Endothelial cell of umbilical vein (primary cell): Measurements from ENCODE around the gene C1orf210. TPM values are rescaled to one million over a fixed set of nuclear protein-coding genes. Genes with fewer than 3 reads are reported as not detected.

Source experiments
- Bru-seq: library from RNA; stranded (reverse); fragments of 400-500 nt; gene quantifications from one replicate; lab custom pipeline; 2021; lab: Mats Ljungman, UMichigan
- BruChase-seq, 2 experiments: library from RNA; stranded (reverse); fragments of 400-500 nt; gene quantifications; one replicate each; lab custom pipeline; 2021; lab: Mats Ljungman, UMichigan
- BruUV-seq: library from RNA; stranded (reverse); fragments of 400-500 nt; replicated peaks from 2 replicates; lab custom pipeline; 2021; lab: Mats Ljungman, UMichigan
- CTCF ChIA-PET: fragments of 300-600, 350-600 bp; sonication (Branson Sonifier 250); formaldehyde crosslinking; loops from one replicate; lab custom pipeline; 2021; ENCODE audit warnings: antibody characterized with exemption, inconsistent platforms; lab: Charles Lee
- POLR2A ChIA-PET: fragments of 300-600, 350-600 bp; sonication (Branson Sonifier 250); formaldehyde crosslinking; loops from one replicate; lab custom pipeline; 2021; ENCODE audit warnings: antibody characterized with exemption, inconsistent platforms; lab: Charles Lee
- DNase-seq: peaks from one replicate; pipeline ENCODE4 v3.0.0-alpha.2; 2011; ENCODE audit warnings: low read depth, low spot score
- FAIRE-seq: peaks from 2 replicates; lab custom pipeline; 2011; peaks lifted over from hg19 to GRCh38; lab: Jason Lieb, UNC
- H2AFZ ChIP-seq: 2 replicates; pipeline ENCODE4 v1.6.0; 2012; ENCODE audit warnings: low read depth, low read length, control low read depth, inconsistent platforms
- H3K27ac ChIP-seq: 2 replicates; pipeline ENCODE4 v1.5.1; 2011; ENCODE audit warnings: low read depth, mild to moderate bottlenecking, control low read depth, low read length, moderate library complexity; ENCODE audit not compliant: insufficient read depth
- H3K27me3 ChIP-seq, 2 experiments: 2 replicates each; pipeline versions ENCODE4 v1.6.0 to v1.6.1; 2011; ENCODE audit warnings: low read length in 2 of 2, mixed read lengths in 1 of 2; ENCODE audit not compliant: control insufficient read depth in 2 of 2, insufficient read depth in 2 of 2
- H3K36me3 ChIP-seq, 2 experiments: 2 replicates in 1 of 2; 3 replicates in 1 of 2; pipeline ENCODE4 v1.5.1; 2011; ENCODE audit warnings: low read length in 2 of 2, mild to moderate bottlenecking in 1 of 2, moderate library complexity in 1 of 2; ENCODE audit not compliant: control insufficient read depth in 2 of 2, insufficient read depth in 2 of 2; ENCODE audit errors: extremely low read depth in 1 of 2
- H3K4me1 ChIP-seq: 3 replicates; pipeline ENCODE4 v1.5.1; 2011; ENCODE audit warnings: mild to moderate bottlenecking, low read length; ENCODE audit not compliant: control insufficient read depth, insufficient read depth; ENCODE audit errors: extremely low read depth
- H3K4me2 ChIP-seq: 2 replicates; pipeline ENCODE4 v1.6.1; 2011; ENCODE audit warnings: low read length, control low read depth, mixed read lengths; ENCODE audit not compliant: insufficient read depth
- H3K4me3 ChIP-seq, 3 experiments: fragments of 200-600 bp in 1 of 3; sonication (generic), shearing (Covaris generic) in 1 of 3; replicated peaks in 1 of 3; 2 replicates each; pipeline ENCODE4 v1.5.1; 2011 to 2016; ENCODE audit warnings: control low read depth in 3 of 3, low read length in 3 of 3, mild to moderate bottlenecking in 2 of 3, inconsistent platforms in 1 of 3, low read depth in 1 of 3, moderate library complexity in 1 of 3; ENCODE audit not compliant: insufficient read depth in 1 of 3
- H3K79me2 ChIP-seq: 2 replicates; pipeline ENCODE4 v1.6.0; 2012; ENCODE audit warnings: low read length, inconsistent platforms; ENCODE audit not compliant: control insufficient read depth, insufficient read depth
- H3K9ac ChIP-seq: replicated peaks from 2 replicates; pipeline ENCODE3; 2011; ENCODE audit warnings: low read length, control low read depth; ENCODE audit not compliant: insufficient read depth; ENCODE audit errors: extremely low read depth
- H3K9me1 ChIP-seq: replicated peaks from 3 replicates; pipeline ENCODE4 v1.6.0; 2011; ENCODE audit warnings: mild to moderate bottlenecking, low read length; ENCODE audit not compliant: control insufficient read depth, insufficient read depth; ENCODE audit errors: extremely low read depth
- H3K9me3 ChIP-seq: replicated peaks from 2 replicates; pipeline ENCODE4 v1.5.1; 2012; ENCODE audit warnings: low read length, inconsistent platforms; ENCODE audit not compliant: control insufficient read depth, insufficient read depth
- H4K20me1 ChIP-seq: replicated peaks from 2 replicates; pipeline ENCODE3; 2011; ENCODE audit warnings: mild to moderate bottlenecking, low read length; ENCODE audit not compliant: control insufficient read depth, insufficient read depth; ENCODE audit errors: extremely low read depth
- CTCF ChIP-seq, 2 donors: IDR thresholded peaks; 1 replicate in 1 of 2; 2 replicates in 1 of 2; pipeline ENCODE4 v1.5.1; 2011; ENCODE audit warnings: low read length in 2 of 2, mild to moderate bottlenecking in 2 of 2, moderate library complexity in 2 of 2, control low read depth in 1 of 2, inconsistent platforms in 1 of 2, low read depth in 1 of 2; ENCODE audit not compliant: insufficient read depth in 1 of 2; ENCODE audit errors: extremely low read depth in 1 of 2
- EZH2 ChIP-seq: IDR thresholded peaks from 2 replicates; pipeline ENCODE4 v1.6.1; 2012; ENCODE audit warnings: borderline replicate concordance, low read depth, mild to moderate bottlenecking, moderate library complexity, low read length, inconsistent platforms; ENCODE audit not compliant: severe bottlenecking
- FOS ChIP-seq: IDR thresholded peaks from 2 replicates; pipeline ENCODE4 v1.6.1; 2011; ENCODE audit warnings: mild to moderate bottlenecking, low read length, moderate library complexity, borderline replicate concordance; ENCODE audit not compliant: insufficient read depth
- GATA2 ChIP-seq: IDR thresholded peaks from 2 replicates; pipeline ENCODE4 v1.7.0; 2011; ENCODE audit warnings: low read depth, mild to moderate bottlenecking, moderate library complexity, mixed read lengths, low read length; ENCODE audit not compliant: insufficient read length, insufficient read depth
- JUN ChIP-seq: IDR thresholded peaks from 2 replicates; pipeline ENCODE4 v1.6.1; 2011; ENCODE audit warnings: borderline replicate concordance, low read depth; ENCODE audit not compliant: insufficient read length, insufficient read depth
- MAX ChIP-seq: IDR thresholded peaks from 2 replicates; pipeline ENCODE4 v1.6.1; 2011; ENCODE audit not compliant: insufficient read depth, insufficient read length
- MYC ChIP-seq: IDR thresholded peaks from one replicate; pipeline ENCODE4 v1.6.1; 2011; ENCODE audit warnings: mild to moderate bottlenecking, low read depth, low read length
- POLR2A ChIP-seq: IDR thresholded peaks from 2 replicates; pipeline ENCODE4 v1.6.1; 2012; ENCODE audit warnings: low read depth, mild to moderate bottlenecking, control low read depth, low read length
- POLR2AphosphoS5 ChIP-seq: IDR thresholded peaks from 2 replicates; pipeline ENCODE4 v1.6.1; 2012; ENCODE audit warnings: low read depth, mild to moderate bottlenecking, control low read depth, low read length, moderate library complexity; ENCODE audit not compliant: insufficient read depth
- dilution Hi-C: fragments of 300-500 bp; cut with MboI; formaldehyde crosslinking; loops from one replicate; pipeline ENCODE4 v1.15.0; 2019; ENCODE audit warnings: low sequenced_read_pairs; ENCODE audit not compliant: extremely low pct_ligation_motif_present
- intact Hi-C: fragments of 100-400 bp; cut with micrococcal nuclease; formaldehyde crosslinking; loops from one replicate; pipeline ENCODE4 v1.10.0; 2022
- long read RNA-seq: library from polyadenylated mRNA; stranded (forward); transcript quantifications from one replicate; pipeline ENCODE4 v2.0.0, GENCODE V29; 2021
- polyA minus RNA-seq, 3 experiments: library from RNA; depleted of rRNA, polyadenylated mRNA; stranded (reverse); fragments of >200 nt; gene quantifications; 1 replicate in 1 of 3; 2 replicates in 2 of 3; pipeline ENCODE4 v1.2.3, GENCODE V29; 2011
- polyA plus RNA-seq, 4 experiments: library from polyadenylated mRNA; depleted of rRNA in 3 of 4; stranded (reverse) in 3 of 4; unstranded in 1 of 4; fragments of >200 nt; gene quantifications; 2 replicates each; pipeline versions ENCODE4 v1.2.1 to v1.2.3, GENCODE V29; 2011 to 2012; ENCODE audit warnings: missing spikeins in 1 of 4
- total RNA-seq: library from RNA; stranded (reverse); gene quantifications from 2 replicates; pipeline ENCODE4 v1.2.3, GENCODE V29; 2021

C1orf210 gene
- total RNA-seq (not detected in 2 replicates), polyA plus RNA-seq (not detected in 2 replicates), polyA minus RNA-seq (not detected in 2 replicates), Bru-seq, nascent RNA (not detected), BruChase-seq, experiment 1, labeled RNA remaining after a 6-hour chase (not detected), BruChase-seq, experiment 2, labeled RNA remaining after a 2-hour chase (percentile 14 among the genes with signal in this experiment)
- polyA plus RNA-seq (2011; cell fraction: cytosol; rRNA removed) = not detected in 2 replicates
- not detected in 2 replicates for polyA plus RNA-seq (2011; cell fraction: nucleus; rRNA removed)
- polyA plus RNA-seq (2012) = not detected in 2 replicates
- polyA minus RNA-seq (2011; cell fraction: cytosol; rRNA and poly(A)+ RNA removed) = not detected
- polyA minus RNA-seq (2011; cell fraction: nucleus; rRNA and poly(A)+ RNA removed) = not detected in 2 replicates
- long read RNA-seq = 0 reads

- peaks cover 2 to 5% of the 10 kb centered on the region in 2 experiments for H3K27me3 ChIP-seq
- intact Hi-C loops (no loop called here), dilution Hi-C loops (no loop called here)
- H2AFZ ChIP-seq = no peak within 1 kb of the TSS
- BruUV-seq = no TSS peak
- H3K4me3 ChIP-seq = no peak within 1 kb of the TSS
- ChIA-PET CTCF (no interaction called here), POLR2A (interaction anchor here (0.5 kb wide), 1 partner anchor 41 kb away, joined by 5 read pairs; no protein-coding TSS in a partner anchor)
- FAIRE-seq (no peak), DNase-seq (no peak)
- H4K20me1 ChIP-seq = no peaks in the 10 kb centered on the region
- H3K9me3 ChIP-seq = no peaks in the 10 kb centered on the region
- H3K9ac ChIP-seq = no peak within 1 kb of the TSS
- TF ChIP-seq POLR2AphosphoS5 (no peak), EZH2 (no peak)
- no peak within 1 kb of the TSS for H3K27ac ChIP-seq
- H3K79me2 ChIP-seq = no peaks in the 10 kb centered on the region
- H3K4me2 ChIP-seq = no peak within 1 kb of the TSS
- H3K4me1 ChIP-seq = no peaks in the 10 kb centered on the region
- H3K36me3 ChIP-seq = no peaks in the 10 kb centered on the region
- H3K9me1 ChIP-seq = no peaks in the 10 kb centered on the region
Measured at GRCh38 chr1:43285269-43285990, at the start of gene C1orf210. C1orf210 (minus strand) TSS chr1:43285581; CDS start chr1:43283270, 2,311 bp downstream.

DNA sequence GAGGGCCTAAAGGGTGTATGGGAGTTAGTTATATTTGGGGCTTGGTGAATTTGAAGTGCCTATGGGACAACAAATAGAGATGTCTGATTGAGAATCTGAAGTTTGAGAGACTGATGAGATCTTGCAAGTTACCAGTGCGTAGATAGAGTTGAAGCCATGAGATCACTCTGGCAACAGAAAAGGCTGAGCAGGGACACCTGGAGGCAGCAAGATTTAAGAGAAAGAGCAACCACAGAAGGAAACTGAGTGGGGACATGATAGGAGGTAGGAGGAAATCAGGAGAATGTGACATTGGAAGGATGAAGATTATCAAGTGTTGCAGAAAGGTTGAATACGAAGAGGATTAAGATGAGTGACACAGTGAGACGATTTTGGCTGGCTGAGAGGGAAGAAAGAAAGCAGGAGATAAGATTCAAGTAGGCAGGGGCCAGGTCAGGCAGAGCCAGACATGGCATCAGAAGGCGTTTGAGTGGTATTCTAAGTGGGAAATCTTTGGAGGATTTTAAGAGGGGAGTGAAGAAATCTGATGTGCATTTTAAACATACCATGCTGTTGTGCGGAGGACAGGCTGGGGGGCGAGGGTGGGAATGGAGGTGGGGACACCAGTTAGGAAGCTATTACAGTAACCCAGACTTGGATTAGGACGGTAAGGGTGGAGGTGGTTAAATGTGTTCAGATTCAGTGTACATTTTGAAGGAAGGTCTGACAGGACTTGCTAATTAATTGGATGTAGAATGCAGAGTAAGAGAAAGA, 49.2 kb upstream of the C1orf210 start:
- BruUV-seq = no TSS peak

More for the DNA sequence above, 49.2 kb upstream of the C1orf210 start:
- peaks cover 8% of the 10 kb centered on the region for H3K4me1 ChIP-seq
- dilution Hi-C loops (no loop called here), intact Hi-C loops (no loop called here)
- no peak overlapping the region for H3K4me3 ChIP-seq
- no peak for TF ChIP-seq POLR2A
- TF ChIP-seq MYC = no peak
- no peak for TF ChIP-seq GATA2
- TF ChIP-seq POLR2AphosphoS5 = no peak
- no peak for TF ChIP-seq MAX
- TF ChIP-seq EZH2 = no peak
- TF ChIP-seq CTCF (IDR thresholded peaks at IDR 0.05; ENCODE audit: extremely low read depth in 1 of 2, insufficient read depth in 1 of 2, low read depth in 1 of 2, low read length in 2 of 2) = no peak
- no peak for TF ChIP-seq JUN
- no peak for TF ChIP-seq FOS
- no peak for DNase-seq
- H3K79me2 ChIP-seq = no peaks in the 10 kb centered on the region
- no peak overlapping the region for H2AFZ ChIP-seq
- no peak overlapping the region for H3K4me2 ChIP-seq
- no peaks in the 10 kb centered on the region for H3K27me3 ChIP-seq
- no peaks in the 10 kb centered on the region for H3K36me3 ChIP-seq
- no peak overlapping the region for H3K9ac ChIP-seq
- no peaks in the 10 kb centered on the region for H3K9me1 ChIP-seq
- H3K9me3 ChIP-seq = no peaks in the 10 kb centered on the region
- no peaks in the 10 kb centered on the region for H4K20me1 ChIP-seq
- CTCF ChIA-PET = no interaction called here
- FAIRE-seq = no peak
- POLR2A ChIA-PET = no interaction called here
- no peak overlapping the region for H3K27ac ChIP-seq
